ENCODE data around the gene ARSD. TPM values are rescaled to one million over a fixed set of nuclear protein-coding genes. Genes with fewer than 3 reads are reported as not detected.
"Not testable (repeated sequence)": the region's sequence is repeated elsewhere in the genome, so short reads cannot be mapped to it uniquely, and the experiment has no call there.

ARSD gene
- total RNA-seq (2013), result 23.7 TPM
- polyA plus RNA-seq, result 10 to 100 TPM; 19.2 to 28.6 (median 19.7) TPM
- polyA minus RNA-seq, result 49.9 and 73.2 TPM in 2 replicates
- total RNA-seq, result 12.7 to 45.8 (median 32.1) reads per million in 11 experiments

- Mint-ChIP-seq H3K36me3 (peaks cover 3 to 26% of the 10 kb centered on the region in 2 donors), H3K4me3 (peak within 1 kb of the TSS; percentile 80 to 89), H3K27ac (peak within 1 kb of the TSS; percentile 86 to 99 (median 96)), H3K4me1 (peaks cover 27% of the 10 kb centered on the region), H3K9me3 (peaks cover 0 to 17% (median 10%) of the 10 kb centered on the region in 7 donors), H3K27me3 (ENCODE audit: low read depth in 3 of 3) (peaks cover 0 to 2% (median 0%) of the 10 kb centered on the region in 3 donors)
- peak within 1 kb of the TSS; percentile 84 for H3K4me2 ChIP-seq (replicated peaks; ENCODE audit: extremely low read depth, low read length, poor library complexity, severe bottlenecking)
- H3K4me1 ChIP-seq (ENCODE audit: control insufficient read depth in 1 of 2, insufficient read depth in 2 of 2, low read length in 2 of 2), result peaks cover 22 to 34% of the 10 kb centered on the region in 2 donors
- no peak for TF ChIP-seq CTCF (IDR thresholded peaks at IDR 0.05)
- peak within 1 kb of the TSS; percentile 92 to 96 for H3K27ac ChIP-seq (ENCODE audit: low read depth in 1 of 2, low read length in 2 of 2)
- peak; percentile 83 to 95 (median 83) for DNase-seq
- H3K9ac ChIP-seq (ENCODE audit: insufficient read depth, low read length, poor library complexity, severe bottlenecking), result peak within 1 kb of the TSS; percentile 97
- H3K27me3 ChIP-seq (ENCODE audit: control insufficient read depth in 2 of 2, insufficient read depth in 2 of 2, low read length in 2 of 2), result no peaks in the 10 kb centered on the region
- under 1% methylated on average over 42 of the region's 84 CpGs for WGBS (ENCODE audit: insufficient coverage)
- peaks cover 0 to 6% of the 10 kb centered on the region in 2 donors for H3K9me3 ChIP-seq (replicated peaks in 1 of 2; ENCODE audit: control insufficient read depth in 1 of 2, insufficient read depth in 1 of 2, low read length in 2 of 2)
- peak within 1 kb of the TSS; percentile 69 to 88 (median 84) for H3K4me3 ChIP-seq (replicated peaks in 1 of 3; ENCODE audit: low read depth in 2 of 3, low read length in 3 of 3)
- H3K79me2 ChIP-seq (ENCODE audit: insufficient read depth, low read length), result no peaks in the 10 kb centered on the region
- intact Hi-C loops (cut with micrococcal nuclease), result no loop called here
- peaks cover 4 to 16% of the 10 kb centered on the region in 2 donors for H3K36me3 ChIP-seq (replicated peaks in 1 of 2; ENCODE audit: control insufficient read depth in 1 of 2, insufficient read depth in 2 of 2, low read length in 2 of 2)
- no peaks in the 10 kb centered on the region for H4K20me1 ChIP-seq (ENCODE audit: insufficient read depth, low read length)
- H2AFZ ChIP-seq (ENCODE audit: insufficient read depth, low read depth, low read length, poor library complexity, severe bottlenecking), result peak within 1 kb of the TSS; percentile 81
Observed at GRCh38 chrX:2928583-2929434, at the start of gene ARSD. Gene ARSD, minus strand, starts transcription at chrX:2929339. Its CDS starts 64 bp downstream, at chrX:2929275.

GRCh38 chrX:2978639-2979038, 49.5 kb upstream of the ARSD start:
- H3K27me3 Mint-ChIP-seq (ENCODE audit: low read depth in 3 of 3); H3K27ac ChIP-seq (ENCODE audit: low read depth in 1 of 2, low read length in 2 of 2); H3K79me2 ChIP-seq (ENCODE audit: insufficient read depth, low read length); H3K4me3 Mint-ChIP-seq; H3K9ac ChIP-seq (ENCODE audit: insufficient read depth, low read length, poor library complexity, severe bottlenecking); H3K36me3 Mint-ChIP-seq; H3K4me1 ChIP-seq (ENCODE audit: control insufficient read depth in 1 of 2, insufficient read depth in 2 of 2, low read length in 2 of 2); H2AFZ ChIP-seq (ENCODE audit: insufficient read depth, low read depth, low read length, poor library complexity, severe bottlenecking); H3K4me3 ChIP-seq (replicated peaks in 1 of 3; ENCODE audit: low read depth in 2 of 3, low read length in 3 of 3); H3K9me3 ChIP-seq (replicated peaks in 1 of 2; ENCODE audit: control insufficient read depth in 1 of 2, insufficient read depth in 1 of 2, low read length in 2 of 2); intact Hi-C loops (cut with micrococcal nuclease); H4K20me1 ChIP-seq (ENCODE audit: insufficient read depth, low read length); H3K27me3 ChIP-seq (ENCODE audit: control insufficient read depth in 2 of 2, insufficient read depth in 2 of 2, low read length in 2 of 2); H3K4me2 ChIP-seq (replicated peaks; ENCODE audit: extremely low read depth, low read length, poor library complexity, severe bottlenecking); H3K36me3 ChIP-seq (replicated peaks in 1 of 2; ENCODE audit: control insufficient read depth in 1 of 2, insufficient read depth in 2 of 2, low read length in 2 of 2); H3K27ac Mint-ChIP-seq; DNase-seq; H3K4me1 Mint-ChIP-seq: not testable (repeated sequence)
- WGBS (ENCODE audit: insufficient coverage), result no CpG with 5 or more reads among the region's 4 CpGs
- peaks cover 2 to 16% (median 5%) of the 10 kb centered on the region in 7 donors for H3K9me3 Mint-ChIP-seq
